Neural progenitor cell (in vitro differentiated cells): ENCODE results near the gene PCSK5.

Source experiments
- EZH2 ChIP-seq: fragments of 200-600 bp; sonication (generic); IDR thresholded peaks from 2 replicates; pipeline ENCODE4 v1.6.1; 2017; ENCODE audit warnings: antibody characterized with exemption, mild to moderate bottlenecking, moderate library complexity
- EZH2phosphoT487 ChIP-seq: fragments of 200-600 bp; sonication (generic); IDR thresholded peaks from 2 replicates; pipeline ENCODE4 v1.6.1; 2017; ENCODE audit warnings: antibody characterized with exemption
- TF ChIP-seq, protein P1 (sequence below): fragments of 200-600 bp; sonication (generic); IDR thresholded peaks from 2 replicates; pipeline ENCODE4 v1.5.1; 2017; ENCODE audit warnings: antibody characterized with exemption, mild to moderate bottlenecking

GRCh38 chr9:76351006-76351405 lies 460.5 kb downstream of the PCSK5 start:
- TF ChIP-seq EZH2 (no peak), EZH2phosphoT487 (no peak)
- TF ChIP-seq, protein P1, sequence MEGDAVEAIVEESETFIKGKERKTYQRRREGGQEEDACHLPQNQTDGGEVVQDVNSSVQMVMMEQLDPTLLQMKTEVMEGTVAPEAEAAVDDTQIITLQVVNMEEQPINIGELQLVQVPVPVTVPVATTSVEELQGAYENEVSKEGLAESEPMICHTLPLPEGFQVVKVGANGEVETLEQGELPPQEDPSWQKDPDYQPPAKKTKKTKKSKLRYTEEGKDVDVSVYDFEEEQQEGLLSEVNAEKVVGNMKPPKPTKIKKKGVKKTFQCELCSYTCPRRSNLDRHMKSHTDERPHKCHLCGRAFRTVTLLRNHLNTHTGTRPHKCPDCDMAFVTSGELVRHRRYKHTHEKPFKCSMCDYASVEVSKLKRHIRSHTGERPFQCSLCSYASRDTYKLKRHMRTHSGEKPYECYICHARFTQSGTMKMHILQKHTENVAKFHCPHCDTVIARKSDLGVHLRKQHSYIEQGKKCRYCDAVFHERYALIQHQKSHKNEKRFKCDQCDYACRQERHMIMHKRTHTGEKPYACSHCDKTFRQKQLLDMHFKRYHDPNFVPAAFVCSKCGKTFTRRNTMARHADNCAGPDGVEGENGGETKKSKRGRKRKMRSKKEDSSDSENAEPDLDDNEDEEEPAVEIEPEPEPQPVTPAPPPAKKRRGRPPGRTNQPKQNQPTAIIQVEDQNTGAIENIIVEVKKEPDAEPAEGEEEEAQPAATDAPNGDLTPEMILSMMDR = no peak
